Smooth muscle cell (in vitro differentiated cells): ENCODE results near the gene GPR27. TPM values are rescaled to one million over a fixed set of nuclear protein-coding genes. Genes with fewer than 3 reads are reported as not detected.

Source experiments
- DNase-seq: peaks from one replicate; lab custom pipeline; 2025; ENCODE audit not compliant: unreplicated experiment; lab: John Stamatoyannopoulos, UW
- H2AFZ ChIP-seq: fragments of 200-600 bp; sonication (generic); 2 replicates; pipeline ENCODE4 v1.6.0; 2016; ENCODE audit warnings: antibody characterized with exemption, low read depth, mild to moderate bottlenecking
- H3F3A ChIP-seq: fragments of 200-600 bp; sonication (generic); 2 replicates; pipeline ENCODE4 v1.6.0; 2017; ENCODE audit warnings: antibody characterized with exemption, low read depth
- H3K27ac ChIP-seq: fragments of 200-600 bp; sonication (generic); 2 replicates; pipeline ENCODE4 v1.5.1; 2016; ENCODE audit warnings: low read depth, mild to moderate bottlenecking
- H3K27me3 ChIP-seq: fragments of 200-600 bp; sonication (generic); 2 replicates; pipeline ENCODE4 v1.6.1; 2016; ENCODE audit warnings: low read depth, mild to moderate bottlenecking
- H3K36me3 ChIP-seq: fragments of 200-600 bp; sonication (generic); 2 replicates; pipeline ENCODE4 v1.5.1; 2016; ENCODE audit warnings: low read depth
- H3K4me1 ChIP-seq: fragments of 200-600 bp; sonication (generic); 2 replicates; pipeline ENCODE4 v1.5.1; 2016; ENCODE audit warnings: low read depth
- H3K4me2 ChIP-seq: fragments of 200-600 bp; sonication (generic); 2 replicates; pipeline ENCODE4 v1.6.0; 2016; ENCODE audit warnings: mild to moderate bottlenecking
- H3K4me3 ChIP-seq: fragments of 200-600 bp; sonication (generic); 2 replicates; pipeline ENCODE4 v1.5.1; 2016; ENCODE audit warnings: mild to moderate bottlenecking
- H3K79me2 ChIP-seq: fragments of 200-600 bp; sonication (generic); 2 replicates; pipeline ENCODE4 v1.6.0; 2016; ENCODE audit warnings: low read depth, mild to moderate bottlenecking
- H3K9ac ChIP-seq: fragments of 200-600 bp; sonication (generic); 2 replicates; pipeline ENCODE4 v1.6.0; 2016; ENCODE audit warnings: low read depth
- H3K9me3 ChIP-seq: fragments of 200-600 bp; sonication (generic); replicated peaks from 2 replicates; pipeline ENCODE4 v1.5.1; 2016; ENCODE audit warnings: low read depth
- H4K20me1 ChIP-seq: fragments of 200-600 bp; sonication (generic); 2 replicates; pipeline ENCODE4 v1.6.0; 2016; ENCODE audit warnings: low read depth
- CTCF ChIP-seq: fragments of 200-600 bp; sonication (generic); IDR thresholded peaks from 2 replicates; pipeline ENCODE4 v1.5.1; 2017; ENCODE audit warnings: borderline replicate concordance, mild to moderate bottlenecking, antibody characterized with exemption; ENCODE audit not compliant: insufficient read depth, poor library complexity, severe bottlenecking
- WGBS: methylation state at CpG from one replicate; pipeline ENCODE4 v1.1.7; 2016; ENCODE audit warnings: low lambda C conversion rate; 5-methylcytosine and 5-hydroxymethylcytosine counted together
- polyA plus RNA-seq: library from polyadenylated mRNA; unstranded; fragments of >200 nt; fragmentation: Nextera tagmentation; extraction: Ambion mirVana; gene quantifications from 2 replicates; pipeline ENCODE4 v1.2.1, GENCODE V29; 2016
- total RNA-seq: library from RNA; depleted of rRNA; stranded (reverse); fragments of >200 nt; gene quantifications from 2 replicates; pipeline ENCODE4 v1.2.3, GENCODE V29; 2014

Gene GPR27
- total and polyA plus RNA-seq, 2 experiments from 2014 or later = 0.50 to 1.2 TPM

GRCh38 chr3:71784914-71785531, 31.4 kb downstream of the GPR27 start, which contains the start of gene PROK2:
Gene PROK2 (minus strand): TSS chr3:71785148. CDS start chr3:71785052, 96 bp downstream.
- Histone ChIP-seq H3K4me1 (peaks cover 27% of the 10 kb centered on the region), H3F3A (no peaks in the 10 kb centered on the region), H4K20me1 (no peaks in the 10 kb centered on the region), H2AFZ (peak within 1 kb of the TSS; percentile 21), H3K79me2 (no peaks in the 10 kb centered on the region), H3K4me3 (peak within 1 kb of the TSS; percentile 49), H3K27me3 (peaks cover 67% of the 10 kb centered on the region), H3K36me3 (no peaks in the 10 kb centered on the region), H3K27ac (no peak within 1 kb of the TSS), H3K9ac (no peak within 1 kb of the TSS), H3K4me2 (peak within 1 kb of the TSS; percentile 90), H3K9me3 (no peaks in the 10 kb centered on the region)
- 3% methylated on average over 36 of the region's 89 CpGs for WGBS
- TF ChIP-seq CTCF = no peak
- DNase-seq = no peak

DNA sequence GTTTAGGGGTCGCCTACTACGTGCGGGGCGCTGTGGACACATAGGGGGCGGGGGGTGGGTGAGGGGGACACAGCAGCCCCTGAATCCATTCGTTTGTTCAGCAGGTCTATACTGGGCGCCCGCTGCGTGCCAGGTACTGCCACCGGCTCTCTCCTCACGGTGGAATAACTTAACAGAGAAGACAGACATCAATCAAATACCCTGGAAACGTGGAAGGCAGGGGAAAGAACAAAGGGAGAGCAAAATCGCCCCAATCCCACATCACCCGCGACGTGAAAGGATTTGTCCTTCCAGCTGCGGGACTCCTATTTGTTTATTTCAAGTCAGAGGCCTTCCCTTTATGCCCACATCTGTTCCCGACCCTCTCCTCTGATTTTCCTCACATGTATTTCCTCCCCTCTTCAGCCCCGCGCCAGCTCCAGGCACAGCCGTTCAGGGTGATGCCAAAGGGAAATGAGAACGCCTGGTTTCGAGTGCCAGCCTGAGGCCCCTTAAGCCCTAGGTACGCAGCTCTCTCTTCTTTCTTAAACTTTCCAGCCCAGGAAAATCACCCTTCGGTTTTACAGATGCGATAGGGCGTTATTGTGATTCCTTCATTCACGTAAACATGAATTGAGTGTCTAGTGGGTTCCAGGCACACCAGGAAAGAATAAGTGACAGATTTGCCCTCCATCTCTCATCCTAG, 32.0 kb downstream of the GPR27 start:
- Histone ChIP-seq H3K79me2 (no peaks in the 10 kb centered on the region), H3K27ac (no peak overlapping the region), H3K9me3 (no peaks in the 10 kb centered on the region), H3K27me3 (peaks cover 66% of the 10 kb centered on the region), H2AFZ (peak overlapping the region; percentile 21), H3K9ac (no peak overlapping the region), H3K4me1 (peaks cover 27% of the 10 kb centered on the region), H4K20me1 (no peaks in the 10 kb centered on the region), H3K36me3 (no peaks in the 10 kb centered on the region), H3K4me2 (peak overlapping the region; percentile 73), H3K4me3 (peak overlapping the region; percentile 35), H3F3A (no peaks in the 10 kb centered on the region)
- 29% methylated on average over 24 of the region's 28 CpGs for WGBS
- TF ChIP-seq CTCF = no peak
- DNase-seq = no peak

- Histone ChIP-seq H3K27me3 (peaks cover 61% of the 10 kb centered on the region), H3K79me2 (no peaks in the 10 kb centered on the region), H3K4me1 (peaks cover 27% of the 10 kb centered on the region), H3K4me2 (peak overlapping the region; percentile 73), H3K36me3 (no peaks in the 10 kb centered on the region), H3K27ac (no peak overlapping the region), H3F3A (no peaks in the 10 kb centered on the region), H3K9me3 (no peaks in the 10 kb centered on the region), H2AFZ (no peak overlapping the region), H4K20me1 (no peaks in the 10 kb centered on the region), H3K9ac (no peak overlapping the region), H3K4me3 (no peak overlapping the region)
- no peak for DNase-seq
- 44% methylated on average over 8 of the region's 8 CpGs for WGBS
- no peak for TF ChIP-seq CTCF
Observed at GRCh38 chr3:71786217-71786549, 32.5 kb downstream of the GPR27 start.
